GM23248 (cell line): ENCODE results near the gene ANKRD17. TPM values are rescaled to one million over a fixed set of nuclear protein-coding genes. Genes with fewer than 3 reads are reported as not detected.

Experiments
- DNase-seq: peaks from one replicate; pipeline ENCODE4 v3.0.0-alpha.2; 2015
- H2AFZ ChIP-seq: fragments of 200-600 bp; sonication (generic); 2 replicates; pipeline ENCODE4 v1.6.1; 2016; ENCODE audit warnings: antibody characterized with exemption
- H3F3A ChIP-seq: fragments of 200-600 bp; sonication (generic); 2 replicates; pipeline ENCODE4 v1.6.1; 2016; ENCODE audit warnings: mild to moderate bottlenecking, antibody characterized with exemption, mixed run types; ENCODE audit not compliant: insufficient read depth
- H3K27ac ChIP-seq: fragments of 200-600 bp; sonication (generic); 2 replicates; pipeline ENCODE4 v1.5.1; 2016; ENCODE audit warnings: mild to moderate bottlenecking
- H3K27me3 ChIP-seq: fragments of 200-600 bp; sonication (generic); replicated peaks from 2 replicates; pipeline ENCODE4 v1.6.1; 2016; ENCODE audit warnings: mild to moderate bottlenecking; ENCODE audit not compliant: insufficient read depth
- H3K36me3 ChIP-seq: fragments of 200-600 bp; sonication (generic); 2 replicates; pipeline ENCODE4 v1.6.1; 2016; ENCODE audit warnings: low read depth, mild to moderate bottlenecking
- H3K4me1 ChIP-seq: fragments of 200-600 bp; sonication (generic); 2 replicates; pipeline ENCODE4 v1.6.1; 2016; ENCODE audit warnings: mild to moderate bottlenecking; ENCODE audit not compliant: insufficient read depth
- H3K4me2 ChIP-seq: fragments of 200-600 bp; sonication (generic); one replicate; pipeline ENCODE4 v1.6.1; 2016; ENCODE audit warnings: mild to moderate bottlenecking; ENCODE audit not compliant: unreplicated experiment
- H3K4me3 ChIP-seq: fragments of 200-600 bp; sonication (generic); 2 replicates; pipeline ENCODE4 v1.5.1; 2016; ENCODE audit warnings: mild to moderate bottlenecking
- H3K79me2 ChIP-seq: fragments of 200-600 bp; sonication (generic); 2 replicates; pipeline ENCODE4 v1.6.1; 2016; ENCODE audit warnings: mild to moderate bottlenecking; ENCODE audit not compliant: insufficient read depth
- H3K9ac ChIP-seq: fragments of 200-600 bp; sonication (generic); 2 replicates; pipeline ENCODE4 v1.6.1; 2016; ENCODE audit warnings: mild to moderate bottlenecking
- H3K9me2 ChIP-seq: fragments of 200-600 bp; sonication (generic); 2 replicates; pipeline ENCODE4 v1.6.1; 2016; ENCODE audit warnings: mixed run types, mild to moderate bottlenecking, moderate library complexity; ENCODE audit not compliant: insufficient read depth
- H3K9me3 ChIP-seq: fragments of 200-600 bp; sonication (generic); one replicate; pipeline ENCODE4 v1.6.1; 2017; ENCODE audit warnings: low read depth
- H4K20me1 ChIP-seq: fragments of 200-600 bp; sonication (generic); 2 replicates; pipeline ENCODE4 v1.6.0; 2016; ENCODE audit not compliant: insufficient read depth
- EZH2 ChIP-seq: fragments of 200-600 bp; sonication (generic); IDR thresholded peaks from 2 replicates; pipeline ENCODE4 v1.6.1; 2018; ENCODE audit warnings: antibody characterized with exemption, mild to moderate bottlenecking; ENCODE audit not compliant: insufficient read depth, poor library complexity, severe bottlenecking
- EZH2phosphoT487 ChIP-seq: fragments of 200-600 bp; sonication (generic); IDR thresholded peaks from 2 replicates; pipeline ENCODE4 v1.6.1; 2018; ENCODE audit warnings: antibody characterized with exemption, moderate library complexity, mild to moderate bottlenecking, low read depth; ENCODE audit not compliant: insufficient read depth
- WGBS, 2 experiments: methylation state at CpG; one replicate each; pipeline ENCODE4 v1.1.6; 2015 to 2017; ENCODE audit warnings: low lambda C conversion rate in 2 of 2, low coverage in 1 of 2; ENCODE audit errors: missing lambda C conversion rate in 2 of 2; 5-methylcytosine and 5-hydroxymethylcytosine counted together
- in situ Hi-C: fragments of 300-500 bp; cut with MboI; formaldehyde crosslinking; loops from 2 replicates; pipeline ENCODE4 v1.15.0; 2020
- polyA plus RNA-seq: library from polyadenylated mRNA; unstranded; fragments of >200 nt; fragmentation: Nextera tagmentation; extraction: Ambion mirVana; gene quantifications from 2 replicates; pipeline ENCODE4 v1.2.1, GENCODE V29; 2016
- total RNA-seq: library from RNA; depleted of rRNA; stranded (reverse); fragments of >200 nt; shearing (Covaris generic); gene quantifications from 2 replicates; pipeline ENCODE4 v1.2.3, GENCODE V29; 2014

ANKRD17 gene
- total and polyA plus RNA-seq, 2 experiments from 2014 or later: 22.7 to 34.8 TPM

- 92 to 96% methylated on average over 5 of the region's 5 CpGs for WGBS, 2 experiments
- Histone ChIP-seq H3K4me2 (no peak overlapping the region), H4K20me1 (no peaks in the 10 kb centered on the region), H2AFZ (no peak overlapping the region), H3K27me3 (no peaks in the 10 kb centered on the region), H3K27ac (no peak overlapping the region), H3K9ac (no peak overlapping the region), H3K9me3 (no peaks in the 10 kb centered on the region), H3K9me2 (no peaks in the 10 kb centered on the region), H3K4me3 (no peak overlapping the region), H3F3A (peaks cover 4% of the 10 kb centered on the region; the same call in 1 of the 2 replicates), H3K4me1 (no peaks in the 10 kb centered on the region), H3K79me2 (no peaks in the 10 kb centered on the region), H3K36me3 (peaks cover 28% of the 10 kb centered on the region)
- in situ Hi-C loops: no loop called here
- no peak for DNase-seq
- no peak for TF ChIP-seq EZH2phosphoT487
- no peak for TF ChIP-seq EZH2
Observed at GRCh38 chr4:73053076-73053475, 205.5 kb downstream of the ANKRD17 start.

- H3K4me3 ChIP-seq: no peak overlapping the region
- WGBS, 2 experiments: 95 to 100% methylated on average over 1 of the region's 1 CpG
Observed at GRCh38 chr4:73051625-73052024, 207.0 kb downstream of the ANKRD17 start.

GRCh38 chr4:73045879-73046278 lies 212.7 kb downstream of the ANKRD17 start:
- H3K4me1 ChIP-seq: no peaks in the 10 kb centered on the region
- no peak for TF ChIP-seq EZH2
- TF ChIP-seq EZH2phosphoT487: no peak
- no peak for DNase-seq
- H3K36me3 ChIP-seq: no peaks in the 10 kb centered on the region
- H3K27me3 ChIP-seq: no peaks in the 10 kb centered on the region
- H3K4me3 ChIP-seq: no peak overlapping the region
- in situ Hi-C loops: no loop called here
- H3K9ac ChIP-seq: no peak overlapping the region
- no peak overlapping the region for H3K27ac ChIP-seq
- no peaks in the 10 kb centered on the region for H3F3A ChIP-seq
- H2AFZ ChIP-seq: no peak overlapping the region
- H3K9me3 ChIP-seq: no peaks in the 10 kb centered on the region
- H3K79me2 ChIP-seq: no peaks in the 10 kb centered on the region
- H4K20me1 ChIP-seq: no peaks in the 10 kb centered on the region
- WGBS, 2 experiments: 60 to 64% methylated on average over 7 of the region's 7 CpGs
- H3K9me2 ChIP-seq: no peaks in the 10 kb centered on the region
- H3K4me2 ChIP-seq: no peak overlapping the region

More at GRCh38 chr4:73051625-73052024, 207.0 kb downstream of the ANKRD17 start:
- in situ Hi-C loops: no loop called here
- Histone ChIP-seq H3F3A (peaks cover 4% of the 10 kb centered on the region; the same call in 1 of the 2 replicates), H3K27ac (no peak overlapping the region), H3K9ac (no peak overlapping the region), H4K20me1 (no peaks in the 10 kb centered on the region), H3K4me1 (no peaks in the 10 kb centered on the region), H3K79me2 (no peaks in the 10 kb centered on the region), H3K36me3 (peaks cover 15% of the 10 kb centered on the region), H3K9me3 (no peaks in the 10 kb centered on the region), H3K27me3 (no peaks in the 10 kb centered on the region), H3K9me2 (no peaks in the 10 kb centered on the region), H3K4me2 (no peak overlapping the region), H2AFZ (no peak overlapping the region)
- TF ChIP-seq EZH2 (no peak), EZH2phosphoT487 (no peak)
- DNase-seq: no peak

DNA sequence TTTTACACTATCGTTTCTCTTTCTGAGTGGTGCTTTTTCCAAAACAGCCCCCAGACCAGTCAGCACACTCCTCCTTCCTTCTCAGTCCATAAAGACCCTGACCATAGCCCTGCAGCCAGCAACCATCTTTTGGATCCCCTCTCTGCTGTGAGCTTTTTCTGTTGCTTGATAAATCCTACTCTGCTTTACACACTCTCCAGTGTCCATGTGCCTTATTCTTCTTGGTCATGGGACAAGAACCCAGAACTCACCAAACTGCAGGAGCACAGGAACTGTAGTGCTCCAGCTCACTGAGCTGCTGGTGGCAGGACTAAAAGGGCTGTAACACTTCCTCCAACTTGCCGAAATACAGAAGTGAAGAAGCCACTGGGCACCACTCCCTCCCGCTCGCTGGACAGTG lies 221.5 kb downstream of the ANKRD17 start:
- Histone ChIP-seq H3K4me3 (no peak overlapping the region), H3K4me1 (no peaks in the 10 kb centered on the region), H3K27me3 (no peaks in the 10 kb centered on the region), H3K79me2 (no peaks in the 10 kb centered on the region), H2AFZ (no peak overlapping the region), H3K9me3 (no peaks in the 10 kb centered on the region), H3F3A (no peaks in the 10 kb centered on the region), H3K36me3 (no peaks in the 10 kb centered on the region), H3K9me2 (no peaks in the 10 kb centered on the region), H3K4me2 (no peak overlapping the region), H3K27ac (no peak overlapping the region), H3K9ac (no peak overlapping the region), H4K20me1 (no peaks in the 10 kb centered on the region)
- 77 to 82% methylated on average over 4 of the region's 4 CpGs for WGBS, 2 experiments
- in situ Hi-C loops: no loop called here
- no peak for DNase-seq
- TF ChIP-seq EZH2phosphoT487 (no peak), EZH2 (no peak)

DNA sequence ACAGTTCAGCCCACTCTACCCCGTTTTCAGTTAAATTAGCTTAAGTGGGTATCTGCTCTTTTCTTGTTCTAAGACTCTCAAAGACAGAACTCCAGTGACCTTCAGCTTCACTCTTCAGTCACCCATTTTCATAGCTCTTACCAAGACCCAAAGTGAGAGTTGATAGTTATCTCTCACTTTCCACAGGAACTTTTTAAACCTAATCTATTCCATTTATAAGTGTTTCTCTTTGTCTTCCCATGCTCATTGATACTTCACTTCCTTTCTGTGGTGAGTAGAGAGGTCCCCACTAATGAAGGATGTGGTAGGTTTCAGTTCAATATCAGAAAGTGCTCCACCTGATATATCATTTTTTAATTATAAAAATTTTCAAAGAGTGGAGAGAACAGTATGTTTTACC lies 222.5 kb downstream of the ANKRD17 start:
- DNase-seq: no peak
- no peaks in the 10 kb centered on the region for H3K36me3 ChIP-seq
- TF ChIP-seq EZH2 (no peak), EZH2phosphoT487 (no peak)
- no peaks in the 10 kb centered on the region for H3K27me3 ChIP-seq
- 26 to 33% methylated on average over 1 of the region's 1 CpG for WGBS, 2 experiments
- no peaks in the 10 kb centered on the region for H3K4me1 ChIP-seq
- no peak overlapping the region for H2AFZ ChIP-seq
- H3K4me2 ChIP-seq: no peak overlapping the region
- H3K27ac ChIP-seq: no peak overlapping the region
- H3K9ac ChIP-seq: no peak overlapping the region
- H3F3A ChIP-seq: no peaks in the 10 kb centered on the region
- H4K20me1 ChIP-seq: no peaks in the 10 kb centered on the region
- in situ Hi-C loops: no loop called here
- H3K9me2 ChIP-seq: no peaks in the 10 kb centered on the region
- H3K79me2 ChIP-seq: no peaks in the 10 kb centered on the region
- H3K4me3 ChIP-seq: no peak overlapping the region
- no peaks in the 10 kb centered on the region for H3K9me3 ChIP-seq
